Inflammatory macrophage treated with lipopolysaccharide for 4 hours (primary cell): ENCODE measurements around the gene TRIM15.
"Not testable (repeated sequence)": the region's sequence is repeated elsewhere in the genome, so short reads cannot be mapped to it uniquely, and the experiment has no call there.

ENCODE experiments used
- DNase-seq: peaks from one replicate; pipeline ENCODE4 v3.0.0-alpha.2; 2020

Gene TRIM15

DNA sequence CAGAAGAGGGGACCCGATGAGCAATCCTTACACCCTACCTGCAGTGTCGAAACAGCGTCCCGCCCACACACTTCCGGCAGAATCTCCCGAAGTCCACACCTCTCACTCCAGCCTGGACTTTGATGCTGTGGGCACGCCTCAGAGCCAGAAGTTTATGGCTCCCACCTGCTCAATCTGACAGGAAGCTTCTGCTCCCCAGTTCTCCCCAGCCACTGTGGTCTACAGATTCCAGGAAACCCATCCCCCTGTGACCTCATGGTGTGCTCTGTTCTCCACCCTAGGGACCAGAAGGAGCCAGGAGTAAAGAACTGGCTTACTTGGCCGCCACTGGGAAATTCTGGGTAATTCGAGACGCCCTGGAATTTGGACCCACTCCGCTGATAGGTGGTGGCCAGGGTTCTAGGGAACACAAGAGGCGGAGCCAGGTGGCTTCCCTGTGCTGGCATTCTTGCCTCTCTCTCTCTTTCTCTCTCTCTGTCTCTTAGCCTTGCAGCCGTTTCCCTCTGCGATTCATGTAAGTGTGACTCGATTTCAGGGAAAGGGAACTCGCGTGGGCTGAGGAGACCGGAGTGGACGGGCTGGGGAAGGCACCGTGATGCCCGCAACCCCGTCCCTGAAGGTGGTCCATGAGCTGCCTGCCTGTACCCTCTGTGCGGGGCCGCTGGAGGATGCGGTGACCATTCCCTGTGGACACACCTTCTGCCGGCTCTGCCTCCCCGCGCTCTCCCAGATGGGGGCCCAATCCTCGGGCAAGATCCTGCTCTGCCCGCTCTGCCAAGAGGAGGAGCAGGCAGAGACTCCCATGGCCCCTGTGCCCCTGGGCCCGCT is at the start of gene TRIM15:
Gene TRIM15 (plus strand): TSS at position 457 of the 828 bp plus-strand sequence. CDS start 139 bp downstream, at position 596.
- peak; percentile 35 for DNase-seq

DNA sequence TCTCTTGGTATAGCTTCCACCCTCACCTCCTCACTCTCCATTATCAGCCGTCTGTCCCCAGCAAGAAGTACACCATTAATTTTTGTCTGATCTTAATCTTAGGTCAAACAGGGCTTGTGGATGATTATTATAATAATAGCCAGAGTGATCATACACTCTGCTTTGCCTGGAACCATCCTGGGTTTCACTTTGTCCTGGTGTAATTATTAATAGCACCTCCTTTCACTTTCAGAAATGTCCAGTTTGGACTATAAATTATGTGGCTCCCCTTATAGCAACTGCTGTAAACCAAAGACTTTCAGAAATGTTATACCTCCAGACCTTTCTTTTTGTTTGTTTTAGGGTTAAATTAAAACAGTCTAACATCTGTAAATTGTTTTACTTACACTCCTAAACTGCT is 49.5 kb upstream of the TRIM15 start:
- peak; percentile 46 for DNase-seq

DNA sequence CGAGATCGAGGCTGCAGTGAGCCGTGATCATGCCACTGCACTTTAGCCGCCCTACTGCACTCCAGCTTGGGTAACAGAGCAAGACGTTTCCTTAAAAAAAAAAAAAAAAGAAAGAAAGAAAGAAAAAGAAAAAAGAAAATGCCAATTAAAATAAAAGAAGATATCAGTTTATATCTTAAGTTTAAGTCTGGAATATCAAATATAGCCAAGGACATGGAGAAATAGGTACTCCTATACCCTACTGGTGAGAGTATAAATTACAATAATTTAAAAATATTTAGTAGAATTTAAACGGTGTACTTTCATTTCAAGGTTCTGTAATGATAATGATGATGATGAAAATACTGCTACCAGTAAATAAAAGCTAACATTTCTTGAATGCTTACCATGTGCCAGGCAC is 46.6 kb upstream of the TRIM15 start:
- no peak for DNase-seq

GRCh38 chr6:30118691-30119090 is 44.7 kb upstream of the TRIM15 start:
- not testable (repeated sequence) for DNase-seq

GRCh38 chr6:30121446-30122366 is 41.6 kb upstream of the TRIM15 start:
- DNase-seq, result no peak

DNA sequence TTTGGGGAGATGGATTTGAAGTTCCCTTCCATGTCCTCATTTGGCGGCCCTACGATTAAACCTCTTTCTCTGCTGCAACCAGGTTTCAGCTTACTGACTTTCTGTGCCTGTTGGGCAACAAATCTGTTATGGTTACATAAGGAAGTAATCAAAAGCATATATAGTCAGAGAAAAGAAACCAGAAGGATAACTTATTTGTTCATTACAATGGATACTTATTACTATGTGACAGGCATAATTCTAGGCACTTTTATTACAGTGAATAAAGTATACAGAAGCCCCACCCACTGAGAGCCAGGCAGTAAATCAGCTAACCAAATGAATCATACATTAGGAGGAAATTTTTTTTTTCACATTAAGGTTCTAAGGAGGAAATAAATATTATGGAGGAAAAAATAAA is 40.8 kb upstream of the TRIM15 start:
- DNase-seq, result peak; percentile 56

DNA sequence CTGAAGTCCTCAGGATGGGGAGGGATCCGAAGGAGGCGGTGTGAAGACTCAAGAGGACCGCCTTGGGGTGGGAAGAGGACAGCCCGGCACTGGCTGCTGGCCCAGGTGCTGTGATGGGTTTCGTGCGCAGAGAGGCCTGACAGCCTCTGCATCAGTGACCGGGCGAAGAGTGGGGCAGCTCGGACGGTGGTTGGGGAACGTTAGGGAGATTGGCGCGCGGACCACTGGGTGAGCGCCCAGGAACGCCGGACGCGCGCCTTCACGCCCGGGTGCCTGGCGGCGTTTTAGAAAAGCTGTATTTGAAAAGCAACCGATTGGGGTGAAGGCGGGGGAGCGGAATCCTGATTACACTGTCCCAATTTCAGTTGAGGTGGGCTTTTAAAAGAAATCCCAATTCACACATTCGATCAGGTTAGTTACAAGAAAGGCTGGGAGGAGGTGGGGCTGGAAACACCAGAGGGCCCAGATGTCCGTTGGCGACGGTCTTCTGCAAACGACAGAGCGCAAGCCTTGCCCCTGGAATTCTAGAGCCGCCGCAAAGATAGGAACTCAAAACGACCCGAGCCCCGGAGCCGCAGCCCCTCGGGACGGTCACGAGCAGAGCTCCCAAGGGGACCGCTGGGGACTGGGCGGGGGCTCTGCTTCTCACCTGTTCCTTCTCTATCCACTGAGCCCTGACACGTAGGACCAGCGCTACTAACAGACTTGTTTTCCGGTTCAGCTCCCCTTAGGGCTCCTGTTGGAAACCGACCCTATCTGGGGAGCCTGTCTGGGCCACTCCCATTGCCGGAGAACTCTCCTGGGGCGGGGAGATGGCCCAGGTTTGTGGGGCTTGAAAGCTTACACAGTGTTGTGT is 35.9 kb upstream of the TRIM15 start:
- no peak for DNase-seq

- DNase-seq, result peak; percentile 44
These were observed 33.8 kb upstream of the TRIM15 start for GRCh38 chr6:30129265-30130178.

GRCh38 chr6:30130179-30130679 is 33.1 kb upstream of the TRIM15 start:
- no peak for DNase-seq

- DNase-seq, result peak; percentile 85
These were observed 32.2 kb upstream of the TRIM15 start for GRCh38 chr6:30130887-30131862.

- no peak for DNase-seq
These were observed 31.3 kb upstream of the TRIM15 start for GRCh38 chr6:30131947-30132497.

DNA sequence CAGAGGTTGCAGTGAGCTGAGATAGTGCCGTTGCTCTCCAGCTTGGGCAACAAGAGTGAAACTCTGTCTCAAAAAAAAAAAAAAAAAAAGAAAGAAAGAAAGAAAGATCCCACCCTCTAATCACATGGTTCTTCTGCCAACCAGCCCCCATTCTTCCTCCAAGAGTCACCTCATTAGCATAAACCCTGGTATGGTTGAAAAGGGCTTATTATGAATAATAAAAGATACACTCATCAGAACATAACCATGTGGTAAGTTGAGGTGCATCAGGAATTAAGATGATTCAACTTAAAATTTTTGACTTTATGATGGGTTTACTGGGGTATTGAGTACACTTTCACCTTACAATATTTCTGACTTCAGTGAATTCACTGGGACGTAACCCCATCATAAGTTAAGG is 28.2 kb upstream of the TRIM15 start:
- no peak for DNase-seq

GRCh38 chr6:30135757-30136156 is 27.6 kb upstream of the TRIM15 start, which contains the start of gene TRIM40:
Gene TRIM40, plus strand, starts transcription at chr6:30136140. Its CDS starts 897 bp downstream, at chr6:30137037.
- DNase-seq, result no peak

- DNase-seq, result no peak
These were observed 26.6 kb upstream of the TRIM15 start for GRCh38 chr6:30136570-30137286.

DNA sequence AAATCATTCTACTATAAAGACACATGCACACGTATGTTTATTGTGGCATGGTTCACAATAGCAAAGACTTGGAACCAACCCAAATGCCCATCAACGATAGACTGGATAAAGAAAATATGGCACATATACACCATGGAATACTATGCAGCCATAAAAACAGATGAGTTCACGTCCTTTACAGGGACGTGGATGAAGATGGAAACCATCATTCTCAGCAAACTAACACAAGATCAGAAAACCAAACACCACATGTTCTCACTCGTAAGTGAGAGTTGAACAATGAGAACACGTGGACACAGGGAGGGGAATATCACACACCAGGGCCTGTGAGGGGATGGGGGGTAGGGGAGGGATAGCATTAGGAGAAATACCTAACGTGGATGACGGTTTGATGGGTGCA is 23.1 kb upstream of the TRIM15 start:
- not testable (repeated sequence) for DNase-seq

GRCh38 chr6:30142665-30143064 is 20.7 kb upstream of the TRIM15 start:
- DNase-seq, result no peak

DNA sequence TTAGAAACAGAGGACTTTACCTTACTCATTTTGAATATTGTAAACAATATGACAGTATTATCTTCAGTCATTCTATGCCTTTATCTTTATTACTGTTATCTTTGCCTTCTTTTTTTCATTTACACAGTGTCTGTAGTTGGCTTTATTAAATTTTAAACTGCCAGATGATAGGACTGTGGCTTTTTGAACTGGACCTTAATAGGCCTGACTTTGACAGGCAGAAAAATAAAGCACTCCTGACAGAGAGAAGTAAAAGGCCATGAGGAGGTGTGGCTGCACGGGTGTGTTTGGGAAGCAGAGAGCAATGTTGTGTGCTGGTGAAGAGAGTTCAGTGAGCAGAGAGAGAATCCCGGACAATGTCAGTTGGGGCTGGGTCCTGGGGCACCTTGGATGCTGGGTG is 19.6 kb upstream of the TRIM15 start:
- DNase-seq, result no peak

DNA sequence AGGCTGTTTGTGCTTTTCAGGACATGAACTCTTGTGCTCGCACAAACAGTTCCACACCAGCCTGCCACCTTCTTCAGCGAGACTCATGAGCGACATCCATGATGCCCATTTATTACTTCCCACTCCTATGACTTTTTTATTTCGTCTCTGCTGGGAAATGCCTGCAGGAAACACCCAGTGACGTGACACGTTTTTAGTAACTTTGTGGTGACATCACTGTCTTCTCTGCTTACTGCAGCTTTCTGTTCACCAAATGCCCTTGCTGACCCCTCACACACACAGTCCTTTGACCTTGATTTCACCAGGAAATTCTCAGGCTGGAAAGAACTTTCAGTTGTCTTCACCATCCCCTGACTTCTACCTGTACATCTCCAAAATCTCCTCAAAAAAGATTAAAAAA is 18.5 kb upstream of the TRIM15 start:
- peak; percentile 28 for DNase-seq

- no peak for DNase-seq
These were observed 17.5 kb upstream of the TRIM15 start for GRCh38 chr6:30145818-30146217.
